Thyroid gland (tissue), 4 donors: Measurements from ENCODE around the gene EDRF1. TPM values are rescaled to one million over a fixed set of nuclear protein-coding genes. Genes with fewer than 3 reads are reported as not detected.

ENCODE experiments used
- DNase-seq, 2 donors: peaks; one replicate each; pipeline ENCODE4 v3.0.0-alpha.2; 2019
- H3K27ac ChIP-seq, 3 donors: fragments of 200-600 bp; sonication (generic); 1 replicate in 2 of 3; 2 replicates in 1 of 3; pipeline ENCODE4 v1.5.1; 2016 to 2019; ENCODE audit warnings: mild to moderate bottlenecking in 1 of 3, moderate library complexity in 1 of 3
- H3K27me3 ChIP-seq: fragments of 200-600 bp; sonication (generic); one replicate; pipeline ENCODE4 v1.5.1; 2019
- H3K36me3 ChIP-seq, 2 donors: fragments of 200-600 bp; sonication (generic); one replicate each; pipeline ENCODE4 v1.5.1; 2016 to 2019
- H3K4me1 ChIP-seq, 2 donors: fragments of 200-600 bp; sonication (generic); one replicate each; pipeline ENCODE4 v1.5.1; 2017 to 2019
- H3K4me3 ChIP-seq, 3 donors: fragments of 200-600 bp; sonication (generic); replicated peaks in 1 of 3; 1 replicate in 2 of 3; 2 replicates in 1 of 3; pipeline ENCODE4 v1.5.1; 2016; ENCODE audit warnings: mild to moderate bottlenecking in 1 of 3
- H3K9me3 ChIP-seq: fragments of 200-600 bp; sonication (generic); one replicate; pipeline ENCODE4 v1.5.1; 2017
- CTCF ChIP-seq, 6 experiments: fragments of 200-600 bp in 3 of 6; fragments of 450-650 bp in 3 of 6; sonication (generic) in 3 of 6; IDR thresholded peaks; one replicate each; pipeline ENCODE4 v1.5.1; 2016 to 2019; ENCODE audit warnings: antibody characterized with exemption in 6 of 6, mild to moderate bottlenecking in 2 of 6, inconsistent platforms in 1 of 6, moderate library complexity in 1 of 6
- POLR2A ChIP-seq, 2 donors: fragments of 450-650 bp; IDR thresholded peaks; one replicate each; pipeline ENCODE4 v1.6.1; 2017; ENCODE audit warnings: antibody characterized with exemption in 2 of 2, mild to moderate bottlenecking in 2 of 2, moderate library complexity in 1 of 2
- WGBS, 2 donors: methylation state at CpG; one replicate each; pipeline ENCODE4 v1.1.5; 2017; 5-methylcytosine and 5-hydroxymethylcytosine counted together
- intact Hi-C: fragments of 100-400 bp; cut with DNase I; formaldehyde crosslinking; loops from one replicate; pipeline ENCODE4 v1.15.1; 2023
- total RNA-seq, 4 donors: library from RNA; depleted of rRNA; stranded (reverse); fragments of >200 nt; gene quantifications; one replicate each; pipeline ENCODE4 v1.2.3, GENCODE V29; 2016

The EDRF1 gene
- total RNA-seq, 4 donors from 2014 or later: 23.2 to 35.5 (median 30.9) TPM

DNA sequence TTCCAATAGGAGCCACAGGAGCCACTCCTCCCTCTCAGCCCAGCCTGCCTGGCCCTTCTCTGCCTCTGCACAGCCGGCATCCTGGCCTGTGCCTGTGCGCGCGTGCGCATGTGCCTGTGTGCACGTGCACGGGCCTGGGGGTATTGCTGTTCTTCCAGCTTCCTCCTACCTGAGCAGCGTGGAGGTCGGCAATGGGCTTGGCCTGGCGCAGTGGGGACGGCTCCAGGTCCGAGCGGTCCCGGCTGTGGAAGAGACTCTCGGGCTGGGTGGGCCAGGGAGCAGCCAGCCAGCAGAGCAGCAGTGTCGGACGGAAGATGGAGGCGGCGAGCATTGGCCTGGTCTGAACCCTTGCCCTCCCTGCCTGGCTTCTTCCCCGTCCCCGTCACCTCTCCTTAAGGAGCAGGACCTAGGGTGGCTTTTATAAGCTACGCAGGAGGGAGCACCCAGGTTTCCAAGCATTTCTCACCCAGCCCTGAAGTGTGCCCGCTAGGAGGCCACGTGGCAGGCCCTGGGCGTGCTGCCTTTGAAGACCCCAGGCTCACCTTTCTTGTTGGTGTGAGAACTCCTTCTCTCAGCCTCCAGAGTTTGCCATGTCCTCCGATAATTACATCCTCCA is 56.1 kb downstream of the EDRF1 start, which contains the start of gene MMP21:
MMP21 (minus strand) TSS at position 331 of the 616 bp plus-strand sequence; CDS start at position 331, 0 bp downstream.
- H3K27me3 ChIP-seq: no peaks in the 10 kb centered on the region
- no peak for DNase-seq
- H3K4me3 ChIP-seq: no peak within 1 kb of the TSS
- no peaks in the 10 kb centered on the region for H3K4me1 ChIP-seq
- TF ChIP-seq CTCF (IDR thresholded peaks at IDR 0.05) (no peak), POLR2A (IDR thresholded peaks at IDR 0.05) (no peak)
- H3K27ac ChIP-seq: no peak within 1 kb of the TSS
- H3K9me3 ChIP-seq: no peaks in the 10 kb centered on the region
- no peaks in the 10 kb centered on the region for H3K36me3 ChIP-seq
- intact Hi-C loops: no loop called here
- 93 to 96% methylated on average over 24 to 26 of the region's 26 CpGs for WGBS, 2 donors

DNA sequence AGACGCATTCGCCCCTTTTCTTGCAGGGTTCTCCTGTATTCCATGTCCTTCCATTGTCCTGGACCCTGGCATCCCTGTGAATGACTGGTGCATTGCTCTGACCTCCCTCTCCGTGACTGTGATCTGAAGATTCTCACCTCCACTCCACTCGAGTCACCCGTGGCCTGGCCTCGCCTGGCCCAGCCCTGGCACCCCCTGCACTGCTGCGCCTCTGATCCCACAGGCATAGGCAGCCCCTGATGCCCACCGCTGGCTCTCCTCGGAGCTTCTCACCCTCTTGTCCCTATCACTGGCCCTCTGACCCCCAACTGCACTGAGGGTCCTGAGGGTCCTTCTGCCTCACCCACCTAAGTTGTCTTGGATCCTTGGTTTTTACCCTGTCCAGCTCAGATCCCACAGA is 58.3 kb downstream of the EDRF1 start:
- Histone ChIP-seq H3K4me3 (no peak overlapping the region), H3K27ac (no peak overlapping the region), H3K9me3 (no peaks in the 10 kb centered on the region), H3K4me1 (no peaks in the 10 kb centered on the region), H3K27me3 (no peaks in the 10 kb centered on the region), H3K36me3 (no peaks in the 10 kb centered on the region)
- TF ChIP-seq POLR2A (IDR thresholded peaks at IDR 0.05) (no peak), CTCF (IDR thresholded peaks at IDR 0.05) (no peak)
- no peak for DNase-seq
- intact Hi-C loops: no loop called here
- 91 to 94% methylated on average over 9 of the region's 9 CpGs for WGBS, 2 donors

DNA sequence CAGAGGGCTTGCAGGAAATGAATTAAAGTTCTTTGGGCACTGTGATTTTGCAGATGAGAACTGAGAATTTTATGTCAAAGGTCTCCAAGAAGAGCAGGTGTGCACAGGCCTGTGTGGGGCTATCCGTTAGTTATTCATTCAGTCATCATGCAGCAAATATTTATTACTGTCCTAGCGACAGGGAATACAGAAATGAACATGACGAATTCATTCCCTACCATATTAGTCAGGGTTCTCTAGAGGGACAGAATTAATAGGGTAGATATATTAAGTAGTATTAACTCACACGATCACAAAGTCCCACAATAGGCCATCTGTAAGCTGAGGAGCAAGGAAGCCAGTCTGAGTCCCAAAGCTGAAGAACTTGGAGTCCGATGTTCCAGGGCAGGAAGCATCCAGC is 59.0 kb downstream of the EDRF1 start:
- intact Hi-C loops: no loop called here
- TF ChIP-seq CTCF (IDR thresholded peaks at IDR 0.05) (no peak), POLR2A (IDR thresholded peaks at IDR 0.05) (no peak)
- H3K4me3 ChIP-seq: no peak overlapping the region
- no peak overlapping the region for H3K27ac ChIP-seq
- no peaks in the 10 kb centered on the region for H3K36me3 ChIP-seq
- H3K9me3 ChIP-seq: no peaks in the 10 kb centered on the region
- H3K27me3 ChIP-seq: no peaks in the 10 kb centered on the region
- no peak for DNase-seq
- H3K4me1 ChIP-seq: no peaks in the 10 kb centered on the region
- 56 to 67% methylated on average over 5 of the region's 5 CpGs for WGBS, 2 donors

DNA sequence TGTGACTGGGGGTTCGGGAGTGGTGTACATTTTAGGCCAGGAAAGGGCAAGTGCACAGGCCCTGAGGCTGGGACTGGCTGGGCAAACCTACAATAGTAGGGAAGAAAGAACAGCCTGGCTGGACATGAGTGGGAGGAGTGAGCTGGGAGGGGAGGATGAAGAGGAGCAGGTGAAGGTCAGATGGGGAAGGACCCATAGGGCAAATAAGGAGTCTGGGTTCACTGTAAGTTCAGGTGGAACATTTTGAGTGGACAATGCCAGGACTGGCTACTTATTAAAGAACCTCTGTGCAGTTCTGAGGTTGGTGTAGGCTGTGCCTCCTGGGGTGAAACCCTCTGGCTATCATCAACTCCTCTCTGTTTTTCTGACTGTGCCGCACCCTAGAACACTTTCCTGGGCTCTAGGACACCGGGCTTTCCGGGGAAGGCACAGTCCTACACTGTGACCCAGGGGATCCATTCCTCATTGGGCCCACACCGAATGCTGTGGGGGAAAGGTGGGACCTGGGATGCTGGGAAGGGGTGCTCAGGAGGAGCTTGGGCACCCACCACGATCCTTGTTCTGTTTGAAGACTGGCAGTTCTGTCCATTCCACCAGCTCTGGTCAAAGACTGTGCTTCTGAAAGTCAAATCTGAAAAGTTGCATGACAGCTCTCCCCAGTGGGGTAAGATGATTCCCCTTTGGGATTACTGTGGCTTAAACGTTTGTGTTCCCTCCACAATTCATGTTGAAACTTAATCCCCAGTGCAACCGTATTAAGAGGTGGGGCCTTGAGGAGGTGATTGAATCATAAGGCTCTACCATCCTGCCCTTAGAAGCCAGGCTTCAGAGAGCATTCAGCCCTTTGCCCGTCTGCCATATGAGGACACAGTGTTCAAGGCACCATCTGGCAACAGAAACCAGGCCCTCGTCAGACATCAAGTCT is 60.2 kb downstream of the EDRF1 start:
- 81 to 84% methylated on average over 9 to 10 of the region's 10 CpGs for WGBS, 2 donors
- no peak for DNase-seq
- Histone ChIP-seq H3K27ac (no peak overlapping the region), H3K4me1 (no peaks in the 10 kb centered on the region), H3K36me3 (no peaks in the 10 kb centered on the region), H3K9me3 (no peaks in the 10 kb centered on the region), H3K4me3 (no peak overlapping the region), H3K27me3 (no peaks in the 10 kb centered on the region)
- TF ChIP-seq POLR2A (IDR thresholded peaks at IDR 0.05) (no peak), CTCF (IDR thresholded peaks at IDR 0.05) (no peak)
- intact Hi-C loops: no loop called here

DNA sequence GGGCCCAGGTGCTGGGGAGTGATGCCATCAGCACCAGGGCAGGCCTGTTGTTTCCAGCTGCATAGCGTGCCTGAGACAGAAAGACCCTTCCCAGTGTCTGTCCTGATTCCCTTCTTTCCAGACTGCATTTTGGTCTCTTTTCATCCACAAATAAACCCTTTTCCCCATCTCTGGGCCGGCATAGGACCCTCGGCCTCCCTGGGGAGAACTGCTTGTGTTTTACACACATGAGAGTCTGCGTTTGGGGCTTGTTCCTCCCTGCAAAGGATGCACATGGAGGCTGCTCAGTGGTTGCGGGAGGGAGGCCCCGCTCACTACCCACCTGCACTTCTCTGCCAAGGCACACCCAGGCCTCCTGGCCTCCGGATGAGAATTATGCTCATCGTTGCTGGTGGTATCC is 61.9 kb downstream of the EDRF1 start:
- no peak overlapping the region for H3K27ac ChIP-seq
- intact Hi-C loops: no loop called here
- no peaks in the 10 kb centered on the region for H3K4me1 ChIP-seq
- no peaks in the 10 kb centered on the region for H3K36me3 ChIP-seq
- DNase-seq: no peak
- no peak overlapping the region for H3K4me3 ChIP-seq
- H3K9me3 ChIP-seq: no peaks in the 10 kb centered on the region
- 93 to 94% methylated on average over 6 to 7 of the region's 8 CpGs for WGBS, 2 donors
- TF ChIP-seq POLR2A (IDR thresholded peaks at IDR 0.05): no peak
- H3K27me3 ChIP-seq: no peaks in the 10 kb centered on the region
